ENCODE measurements around the gene ACOT13.
"Not testable (repeated sequence)": the region's sequence is repeated elsewhere in the genome, so short reads cannot be mapped to it uniquely, and the experiment has no call there.

ACOT13 gene

DNA sequence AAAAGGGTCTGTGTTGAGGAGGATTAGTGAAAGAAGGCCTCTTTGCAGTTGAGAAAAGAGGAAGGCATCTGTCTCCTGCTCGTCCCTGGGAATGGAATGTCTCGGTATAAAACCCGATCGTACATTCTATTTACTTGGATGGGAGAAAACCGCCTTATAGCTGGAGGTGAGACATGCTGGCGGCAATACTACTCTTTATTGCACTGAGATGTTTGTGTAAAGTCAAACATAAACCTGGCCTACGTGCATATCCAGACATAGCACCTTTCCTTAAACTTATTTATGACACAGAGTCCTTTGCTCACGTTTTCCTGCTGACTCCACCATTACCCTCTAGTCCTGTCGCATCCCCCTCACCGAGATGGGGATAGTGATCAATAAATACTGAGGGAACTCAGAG is 4.6 kb upstream of the ACOT13 start:
- no peak for DNase-seq

DNA sequence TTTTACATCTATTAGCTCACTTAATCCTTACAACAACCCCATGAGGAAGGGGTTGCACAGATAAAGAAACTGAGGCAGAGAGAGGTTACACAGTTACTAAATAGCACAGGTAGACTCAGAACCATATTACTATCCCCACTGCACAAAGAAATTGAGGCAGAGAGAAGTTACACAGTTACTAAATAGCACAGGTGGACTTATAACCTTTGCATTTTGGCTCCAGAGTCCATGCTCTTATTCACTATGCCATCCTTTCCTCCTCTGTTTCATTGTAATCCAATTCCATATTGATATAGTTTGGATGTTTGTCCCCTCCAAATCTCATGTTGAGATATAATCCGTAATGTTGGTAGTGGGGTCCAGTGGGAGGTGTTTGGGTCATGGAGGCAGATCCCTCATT is 3.7 kb upstream of the ACOT13 start:
- DNase-seq, result no peak

DNA sequence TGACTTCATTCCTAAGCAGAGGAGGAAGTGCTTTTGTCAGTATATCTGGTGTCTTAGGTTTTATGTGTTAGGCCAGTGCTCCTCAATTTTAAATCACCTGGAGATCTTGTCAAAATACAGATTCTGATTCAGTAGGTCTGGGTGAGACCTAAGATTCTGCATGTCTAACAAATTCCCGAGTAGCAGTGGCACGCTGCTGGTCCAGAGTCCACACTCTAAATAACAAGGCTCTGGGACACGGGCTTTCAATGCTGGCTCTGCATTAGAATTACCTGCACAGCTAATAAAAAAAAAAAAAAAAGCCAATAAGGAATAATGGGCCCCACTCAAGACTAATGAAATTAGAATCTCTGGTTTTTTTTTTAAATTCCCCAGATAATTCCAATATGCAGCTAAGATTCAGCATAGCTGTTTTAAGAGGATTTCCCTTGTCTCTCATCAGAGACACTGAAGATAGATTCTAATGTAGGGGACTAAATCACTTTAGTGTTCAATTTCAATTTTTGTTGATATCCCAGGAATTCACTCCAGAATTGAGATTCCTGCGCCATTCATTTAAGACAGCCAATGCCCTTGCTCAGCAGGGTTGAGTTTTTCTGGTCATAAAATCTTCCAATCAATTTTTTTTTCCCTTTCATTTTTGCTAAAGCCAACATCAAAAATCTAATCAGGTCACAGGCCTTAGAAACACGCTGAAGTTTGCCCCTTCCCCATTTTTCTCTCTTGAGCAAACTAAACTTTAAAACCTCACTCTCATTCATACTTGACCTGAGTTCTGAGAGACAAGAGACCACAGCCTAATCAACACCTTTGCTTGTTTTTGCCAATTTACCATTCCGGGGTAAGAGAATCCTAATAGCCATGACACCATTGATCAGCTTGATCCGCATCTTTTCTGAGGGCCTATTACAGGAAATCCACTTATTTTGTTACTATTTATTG is 2.6 kb upstream of the ACOT13 start:
- DNase-seq, result no peak

DNA sequence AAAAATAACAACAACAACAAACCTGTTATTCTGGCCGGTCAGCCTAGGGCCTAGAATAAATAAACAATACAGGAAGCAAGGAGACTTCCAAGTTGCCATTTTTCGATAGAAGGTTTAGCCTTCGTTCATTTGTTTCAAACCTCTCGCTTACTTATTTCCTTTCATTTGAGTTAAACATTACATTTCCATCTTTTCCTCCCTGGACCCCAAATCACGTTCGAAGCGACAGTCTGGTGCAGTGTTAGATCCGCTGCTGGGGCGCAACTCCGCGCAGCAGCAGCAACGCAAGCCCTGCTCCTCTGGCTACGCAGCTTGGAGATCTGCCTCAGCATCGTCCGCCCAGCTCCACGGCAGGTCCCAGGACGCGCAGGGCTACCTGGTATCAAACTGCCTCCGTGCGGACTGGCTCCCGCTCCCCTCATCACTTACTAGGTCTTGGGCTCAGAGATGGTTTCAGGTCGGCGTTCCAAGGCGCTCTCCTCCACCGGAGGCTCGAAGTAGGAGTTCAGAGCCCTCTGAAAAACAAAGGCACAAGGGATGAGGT is 708 bp upstream of the ACOT13 start:
- peak in 3 of 14 donors; percentile 34 to 66 (median 56) for DNase-seq

DNA sequence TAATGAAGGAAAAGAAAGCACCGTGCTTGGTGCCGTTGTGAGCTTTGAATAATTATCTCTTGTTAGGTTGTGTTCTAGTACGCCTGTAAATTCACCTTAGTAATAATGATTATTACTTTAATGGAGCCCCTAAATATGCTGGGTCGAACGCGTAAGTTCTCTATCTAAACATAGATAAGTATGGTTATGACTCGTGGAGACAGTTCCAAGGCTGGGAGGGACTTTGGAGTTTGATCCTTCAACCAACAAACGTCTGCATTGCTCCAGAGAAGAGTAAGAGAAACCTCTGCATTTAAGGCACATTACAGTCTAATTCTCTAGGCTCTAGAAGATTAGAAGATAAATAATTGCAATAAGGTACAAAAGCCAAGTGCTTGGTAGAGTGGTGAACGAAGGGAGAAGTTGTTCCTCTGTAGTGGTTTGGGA is 514 bp downstream of the ACOT13 start:
- peak in 1 of 14 donors; percentile 46 for DNase-seq

DNA sequence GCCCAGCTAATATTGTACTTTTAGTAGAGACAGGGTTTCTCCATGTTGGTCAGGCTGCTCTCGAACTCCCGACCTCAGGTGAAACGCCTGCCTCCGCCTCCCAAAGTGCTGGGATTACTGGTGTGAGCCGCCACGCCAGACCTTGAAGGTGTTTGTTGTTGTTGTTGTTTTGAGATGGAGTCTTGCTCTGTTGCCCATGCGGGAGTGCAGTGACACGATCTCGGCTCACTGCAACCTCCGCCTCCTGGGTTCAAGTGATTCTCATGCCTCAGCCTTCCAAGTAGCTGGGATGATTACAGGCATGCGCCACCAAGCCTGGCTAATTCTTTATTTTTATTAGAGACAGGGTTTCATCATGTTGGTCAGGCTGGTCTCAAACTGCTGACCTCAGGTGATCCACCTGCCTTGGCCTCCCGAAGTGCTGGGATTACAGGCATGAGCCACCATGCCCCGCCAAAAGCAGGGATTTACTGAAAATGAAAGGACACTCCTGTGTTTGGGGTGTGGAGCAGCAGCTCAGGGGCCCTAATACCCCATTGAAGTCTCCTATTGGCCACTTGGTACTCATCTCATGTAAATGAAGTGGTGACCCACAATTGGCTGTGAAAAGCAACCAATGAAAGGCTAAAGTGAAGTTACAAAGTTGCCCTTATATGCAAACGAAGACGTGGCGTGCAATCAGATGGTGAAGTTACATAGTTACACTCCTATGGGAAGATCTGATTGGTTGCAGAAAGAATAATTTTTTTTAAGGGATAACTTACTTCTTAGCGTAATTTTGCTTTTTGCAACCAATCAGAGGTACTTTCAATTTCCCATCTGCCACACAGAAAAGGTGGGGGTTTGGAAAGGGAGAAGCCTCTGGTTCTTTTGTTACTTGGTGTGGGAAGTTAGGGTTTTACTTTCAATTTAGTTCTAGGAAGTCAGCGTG is 1.5 kb downstream of the ACOT13 start:
- not testable (repeated sequence) for DNase-seq

DNA sequence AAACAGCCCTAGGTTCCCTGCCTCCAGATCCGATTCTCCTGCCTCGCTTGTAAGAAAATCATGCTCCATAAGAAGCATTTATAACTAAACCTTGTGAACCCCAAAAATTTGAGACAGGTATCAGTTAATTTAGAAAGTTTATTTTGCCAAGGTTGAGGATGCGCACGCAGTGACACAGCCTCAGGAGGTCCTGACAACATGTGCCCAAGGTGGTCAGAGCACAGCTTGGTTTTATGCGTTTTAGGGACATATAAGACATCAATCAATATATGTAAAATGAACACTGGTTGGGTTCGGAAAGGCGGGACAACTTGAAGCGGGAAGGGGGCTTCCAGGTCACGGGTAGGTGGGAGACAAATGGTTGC is 2.1 kb downstream of the ACOT13 start:
- DNase-seq, result no peak

DNA sequence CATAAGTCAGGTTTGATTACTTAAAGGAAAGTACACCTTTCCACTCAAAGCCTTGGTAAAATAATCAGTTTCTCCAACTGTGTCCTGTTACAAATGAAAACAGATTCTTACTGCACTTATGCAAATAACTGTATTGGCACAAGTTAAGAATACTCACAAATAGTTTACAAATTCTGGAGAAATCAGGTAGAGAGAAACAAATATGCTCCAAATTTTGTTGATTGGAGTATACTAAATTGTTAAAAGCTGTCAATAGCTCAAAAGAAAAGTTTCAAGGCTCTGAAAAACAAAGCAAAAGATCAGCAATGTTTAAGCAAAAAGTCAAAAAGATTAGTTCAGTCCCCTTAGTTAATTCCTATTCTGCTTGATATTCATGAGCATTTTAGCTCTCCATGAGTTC is 3.6 kb downstream of the ACOT13 start:
- not testable (repeated sequence) for DNase-seq

DNA sequence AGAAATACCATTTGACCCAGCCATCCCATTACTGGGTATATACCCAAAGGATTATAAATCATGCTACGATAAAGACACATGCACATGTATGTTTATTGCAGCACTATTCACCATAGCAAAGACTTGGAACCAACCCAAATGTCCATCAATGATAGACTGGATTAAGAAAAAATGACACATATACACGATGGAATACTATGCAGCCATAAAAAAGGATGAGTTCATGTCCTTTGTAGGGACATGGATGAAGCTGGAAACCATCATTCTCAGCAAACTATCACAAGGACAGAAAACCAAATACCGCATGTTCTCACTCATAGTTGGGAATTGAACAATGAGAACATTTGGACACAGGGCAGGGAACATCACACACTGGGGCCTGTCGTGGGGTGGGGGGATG is 4.2 kb downstream of the ACOT13 start:
- DNase-seq, result not testable (repeated sequence)

DNA sequence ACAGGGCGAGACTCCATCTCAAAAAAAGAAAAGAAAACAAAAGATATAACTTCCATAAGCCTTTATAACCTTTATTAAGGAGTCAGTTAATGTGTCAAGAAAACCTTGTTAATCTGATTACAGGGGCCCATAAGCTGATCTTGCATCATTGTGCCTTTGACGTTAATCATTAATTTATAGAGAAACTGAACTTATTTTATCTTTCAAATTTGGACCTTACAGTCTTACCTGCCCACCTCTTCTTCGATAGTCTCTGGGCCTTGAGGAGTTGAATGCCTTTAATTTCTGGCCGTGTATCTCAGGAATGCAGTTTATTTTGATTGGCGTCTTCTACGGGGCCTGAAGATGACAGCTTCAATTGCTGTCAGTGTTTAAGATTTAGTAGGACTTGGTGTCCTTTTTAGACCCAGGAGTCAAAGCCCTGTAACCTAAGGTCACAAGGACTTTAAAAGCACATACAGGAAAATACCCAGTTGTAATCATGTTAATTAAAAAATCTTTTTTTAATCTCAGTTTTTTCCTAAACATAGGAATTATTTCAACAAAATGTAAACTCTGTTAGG is 5.8 kb downstream of the ACOT13 start:
- DNase-seq, result no peak

DNA sequence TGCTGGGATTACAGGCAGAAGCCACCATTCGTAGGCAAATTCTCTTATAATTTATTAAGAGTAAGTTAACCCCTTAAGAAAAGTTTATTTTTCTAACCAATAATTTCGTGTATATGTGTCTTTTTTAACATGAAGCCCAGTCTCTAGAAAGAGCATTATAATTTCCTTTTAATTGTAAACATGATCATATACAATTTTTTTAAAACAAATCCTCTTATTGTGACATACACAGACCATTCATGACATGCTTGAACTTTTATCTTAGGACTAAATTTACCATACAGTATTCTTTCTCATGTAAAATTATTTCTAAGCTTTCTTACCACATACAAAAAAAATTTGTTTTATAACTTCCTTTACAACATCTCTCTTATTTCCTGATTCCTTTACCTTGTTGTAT is 6.7 kb downstream of the ACOT13 start:
- no peak for DNase-seq

DNA sequence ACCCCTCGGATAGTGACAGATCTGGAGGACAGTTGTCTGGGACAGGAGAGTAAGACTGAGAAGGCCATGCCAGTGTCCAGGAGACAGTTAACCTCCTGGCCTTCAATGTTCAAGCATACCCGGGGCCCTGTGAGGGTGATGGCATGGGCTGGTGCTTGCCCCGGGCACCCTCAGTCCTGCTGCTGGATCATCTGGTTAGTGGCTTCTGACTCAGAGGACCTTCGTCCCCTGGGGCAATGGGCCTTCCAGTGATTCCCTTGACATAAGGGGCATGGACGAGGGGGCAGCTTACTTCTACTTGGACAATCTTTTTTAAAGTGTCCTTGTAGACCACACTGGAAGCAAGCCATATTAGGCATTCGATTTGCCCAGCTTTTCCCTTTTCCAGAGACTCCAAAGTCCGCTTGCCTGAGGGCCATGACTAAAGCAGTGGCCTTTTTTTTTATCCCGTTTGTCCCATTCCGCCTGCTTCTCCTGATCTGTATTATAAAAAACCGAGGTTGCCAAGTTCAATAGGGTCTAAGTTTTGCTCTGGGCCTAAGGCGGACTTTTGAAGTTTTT is 12.0 kb downstream of the ACOT13 start:
- not testable (repeated sequence) for DNase-seq

DNA sequence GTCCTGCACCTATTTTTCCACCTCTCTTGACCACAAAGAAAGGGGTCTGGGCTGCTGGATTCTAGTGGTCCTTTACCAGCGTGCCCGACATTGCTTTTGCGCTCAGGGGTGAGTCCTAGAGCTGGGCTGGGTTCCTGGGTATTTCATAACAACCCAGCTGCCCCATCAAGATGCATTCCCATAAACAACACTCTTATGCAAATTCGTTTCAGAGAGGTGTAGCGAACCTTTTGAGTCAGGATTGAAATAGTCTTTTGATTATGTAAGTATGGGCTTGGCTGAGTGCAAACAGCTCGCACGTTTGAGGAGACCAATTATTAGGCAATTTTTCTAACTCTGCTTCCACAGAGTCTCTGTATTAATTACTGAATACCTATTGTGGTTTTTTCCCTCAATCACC is 13.7 kb downstream of the ACOT13 start:
- DNase-seq, result no peak

DNA sequence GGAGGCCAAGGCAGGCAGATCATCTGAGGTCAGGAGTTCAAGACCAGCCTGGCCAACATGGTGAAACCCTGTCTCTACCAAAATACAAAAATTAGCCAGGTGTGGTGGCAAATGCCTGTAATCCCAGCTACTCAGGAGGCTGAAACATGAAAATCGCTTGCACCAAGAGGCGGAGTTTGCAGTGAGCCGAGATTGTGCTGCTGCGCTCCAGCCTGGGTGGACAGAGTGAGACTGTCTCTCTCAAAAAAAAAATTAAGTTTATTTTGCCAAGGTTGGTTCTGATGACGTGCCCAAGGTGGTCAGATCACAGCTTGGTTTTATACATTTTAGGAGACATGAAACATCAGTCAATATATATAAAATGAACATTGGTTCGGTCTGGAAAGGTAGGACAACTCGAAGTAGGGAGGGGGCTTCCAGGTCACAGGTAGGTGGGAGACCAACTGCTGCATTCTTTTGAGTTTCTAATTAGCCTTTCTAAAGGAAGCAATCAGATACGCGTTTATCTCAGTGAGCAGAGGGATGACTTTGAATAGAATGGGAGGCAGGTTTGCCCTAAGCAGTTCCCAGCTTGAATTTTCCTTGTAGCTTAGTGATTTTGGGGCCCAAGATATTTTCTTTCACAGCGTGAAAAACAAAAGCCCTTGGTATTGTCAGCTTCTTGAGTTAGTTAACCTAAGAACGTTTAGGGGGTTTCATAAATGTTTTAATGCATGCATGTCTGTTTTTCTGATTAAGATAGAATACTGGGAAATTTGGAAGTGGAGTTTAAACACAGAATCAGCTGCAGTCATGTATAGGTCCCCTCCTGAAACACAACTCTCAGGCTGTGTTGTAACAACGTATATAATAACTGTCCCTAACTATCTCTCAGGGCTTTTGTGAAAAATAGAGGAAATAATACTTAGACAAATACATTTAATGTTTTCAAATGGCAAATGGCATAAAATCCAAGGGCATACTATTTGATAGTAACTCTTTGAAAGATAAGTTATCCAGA is 16.7 kb downstream of the ACOT13 start:
- no peak for DNase-seq

DNA sequence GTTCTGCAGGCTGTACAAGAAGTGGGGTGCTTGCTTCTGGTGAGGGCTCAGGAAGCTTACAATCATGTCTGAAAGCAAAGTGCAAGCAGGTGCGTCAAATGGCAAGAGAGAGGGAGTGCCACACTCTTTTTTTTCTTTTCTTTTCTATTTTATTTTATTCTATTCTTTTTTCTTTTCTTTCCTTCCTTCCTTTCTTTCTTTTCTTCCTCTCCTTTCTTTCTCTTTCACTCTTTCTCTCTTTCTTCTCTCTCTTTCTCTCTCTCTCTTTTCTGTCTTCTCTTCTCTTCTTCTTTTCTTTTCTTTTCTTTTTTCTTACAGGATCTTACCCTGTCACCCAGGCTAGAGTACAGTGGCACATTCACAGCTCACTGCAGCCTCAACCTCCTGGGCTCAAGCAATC is 19.5 kb downstream of the ACOT13 start:
- no peak for DNase-seq

DNA sequence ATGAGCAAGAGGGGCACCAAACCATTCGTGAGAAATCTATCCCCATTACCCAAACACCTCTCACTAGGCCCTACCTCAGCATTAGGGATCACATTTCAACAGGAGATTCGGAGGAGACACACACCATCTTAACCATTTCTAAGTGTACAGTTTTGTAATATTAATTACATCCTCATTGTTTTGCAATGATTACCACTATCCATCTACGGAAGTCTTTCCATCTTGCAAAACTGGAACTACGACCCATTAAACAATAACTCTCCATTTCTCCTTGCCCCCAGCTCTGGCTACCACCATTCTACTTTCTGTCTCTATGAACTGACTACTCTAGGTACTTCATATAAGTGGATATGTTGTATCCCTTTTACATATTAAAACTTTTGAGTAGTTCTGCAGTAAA is 20.1 kb downstream of the ACOT13 start:
- DNase-seq, result no peak

DNA sequence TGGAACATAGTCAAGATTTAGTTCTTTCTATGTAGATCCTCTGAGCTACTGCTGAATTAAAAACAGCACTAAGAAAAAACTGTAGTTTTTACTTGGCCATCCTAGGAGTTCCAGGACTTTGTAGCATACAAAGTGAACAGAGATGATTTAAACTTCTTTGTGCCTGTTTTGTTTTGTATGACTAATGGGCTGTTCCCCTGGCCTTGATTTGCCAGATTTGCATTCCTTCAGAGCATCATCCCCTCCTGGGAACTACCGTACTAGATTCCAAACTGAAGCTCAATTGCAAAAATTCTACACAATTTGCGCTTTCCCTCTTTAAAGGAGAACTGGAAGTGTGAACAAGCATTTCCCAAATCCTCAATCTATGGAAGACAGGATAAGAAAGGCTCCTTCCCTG is 23.1 kb downstream of the ACOT13 start:
- DNase-seq, result no peak

DNA sequence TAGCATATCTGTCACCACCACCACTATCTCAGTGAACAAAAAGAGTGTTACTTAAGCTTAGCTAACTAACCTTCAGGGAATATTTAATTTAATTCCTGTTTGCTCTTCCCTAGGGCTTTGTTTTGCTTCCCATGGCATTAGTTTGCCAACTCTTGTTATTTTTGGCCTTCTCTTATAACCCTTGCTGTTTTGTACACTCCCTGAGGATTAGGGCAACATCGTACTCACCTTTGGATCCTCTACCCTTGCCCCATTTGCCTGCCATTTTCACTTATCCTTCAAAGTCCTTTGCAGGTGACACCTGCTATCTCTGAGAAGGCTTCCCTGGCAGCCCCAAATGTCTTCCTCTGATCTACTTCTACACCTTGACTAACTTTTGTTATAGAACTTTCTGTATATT is 23.7 kb downstream of the ACOT13 start:
- DNase-seq, result no peak

DNA sequence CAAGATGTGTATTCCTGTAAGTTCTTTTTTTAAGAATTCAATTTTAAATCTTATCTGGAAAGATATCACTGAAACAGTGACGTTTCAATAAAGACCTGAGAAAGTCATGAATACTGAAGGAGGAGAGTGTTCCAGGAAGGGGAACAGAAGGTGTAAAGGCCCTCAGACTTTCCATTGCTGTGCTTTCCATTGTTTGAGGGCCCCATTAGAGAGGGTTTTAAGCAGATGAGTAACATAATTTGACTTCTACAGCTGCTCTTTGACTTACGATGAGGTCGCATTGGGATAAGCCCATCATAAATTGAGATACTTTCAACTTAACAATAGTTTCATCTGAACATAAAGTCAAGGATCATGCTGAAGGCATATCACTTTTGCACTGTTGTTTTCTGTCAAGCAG is 24.7 kb downstream of the ACOT13 start:
- no peak for DNase-seq

DNA sequence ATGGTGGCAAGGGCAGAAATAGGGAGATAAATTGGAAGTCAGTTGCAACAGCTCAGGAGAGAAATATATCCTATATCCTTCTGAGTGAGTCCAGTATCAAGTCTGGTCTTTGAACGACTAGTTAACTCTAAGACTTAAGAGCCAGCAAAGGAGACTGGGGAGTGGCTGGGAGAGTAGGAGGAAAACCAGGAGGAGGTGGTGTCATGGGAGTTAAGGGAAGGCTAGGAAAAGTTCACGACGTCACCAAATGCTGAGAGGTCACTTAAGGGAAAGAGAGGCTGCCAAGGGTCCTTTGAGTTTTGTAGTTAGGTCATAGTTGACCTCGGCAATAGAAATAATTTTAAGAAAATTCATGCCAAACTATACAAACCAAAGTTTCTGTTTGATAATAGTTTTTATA is 25.1 kb downstream of the ACOT13 start:
- DNase-seq, result no peak

DNA sequence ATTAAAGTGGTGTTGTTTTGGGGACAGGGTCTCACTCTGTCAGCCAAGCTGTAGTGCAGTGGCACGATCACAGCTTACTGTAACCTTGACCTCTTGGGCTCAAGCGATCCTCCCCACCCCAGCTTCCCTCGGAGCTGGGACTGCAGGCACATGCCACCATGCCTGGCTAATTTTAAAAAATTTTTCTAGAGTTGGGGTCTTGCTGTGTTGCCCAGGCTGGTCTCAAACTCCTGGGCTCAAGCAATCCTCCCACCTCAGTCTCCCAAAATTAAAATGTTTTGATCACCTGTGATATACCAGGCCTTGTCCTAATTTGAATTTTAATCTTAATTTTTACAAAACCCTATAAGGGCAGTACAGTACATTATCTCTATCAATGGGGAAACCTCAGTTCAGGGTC is 25.5 kb downstream of the ACOT13 start:
- DNase-seq, result no peak

Data from C1 segment of cervical spinal cord (tissue), 14 donors.